Measurements from ENCODE around the gene CLK4. TPM values are rescaled to one million over a fixed set of nuclear protein-coding genes. Genes with fewer than 3 reads are reported as not detected.

The CLK4 gene
- polyA plus RNA-seq, 3 donors, result 51.3 to 68.7 (median 68.3) TPM

DNA sequence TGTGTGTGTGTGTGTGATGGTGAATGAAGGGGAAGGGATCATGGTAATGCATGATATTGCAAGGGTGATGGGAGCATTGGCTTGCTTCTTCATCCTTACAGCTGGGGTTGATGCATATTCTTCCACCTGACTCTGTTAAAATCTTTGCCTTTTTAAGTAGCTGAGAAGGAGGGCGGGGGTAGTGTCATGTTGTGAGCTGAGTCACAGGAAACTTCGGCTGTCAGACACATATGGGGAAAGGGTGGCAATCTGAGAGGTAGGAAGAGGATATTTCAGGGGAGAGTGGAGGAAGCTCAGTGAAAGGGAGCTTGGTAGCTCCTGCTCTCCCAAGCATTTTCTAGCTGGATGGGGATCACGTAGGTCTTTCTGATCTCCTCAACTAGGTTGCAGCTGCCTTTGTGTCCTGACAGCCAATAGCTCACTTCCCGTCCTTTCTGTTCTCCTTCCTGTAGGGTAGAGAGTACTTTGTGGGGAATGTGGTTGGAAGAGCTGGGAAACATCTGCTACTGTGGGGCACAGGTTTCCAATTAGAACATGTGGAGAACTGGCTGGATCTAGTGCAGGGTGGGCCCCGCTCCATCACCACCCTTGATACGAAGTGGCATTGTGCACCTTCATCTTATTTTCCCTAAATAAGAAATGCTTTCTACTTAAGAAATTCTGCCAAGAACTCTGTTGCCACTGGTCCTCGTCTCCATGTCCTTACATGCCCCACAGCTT, 18.1 kb upstream of the CLK4 start:
- no peak for DNase-seq (ENCODE audit: extremely low read depth in 1 of 11, low read depth in 9 of 11, low spot score in 4 of 11)

GRCh38 chr5:178642351-178642909, 15.6 kb upstream of the CLK4 start:
- DNase-seq (ENCODE audit: extremely low read depth in 1 of 11, low read depth in 9 of 11, low spot score in 4 of 11), result no peak

GRCh38 chr5:178641711-178642110, 14.9 kb upstream of the CLK4 start:
- no peak for DNase-seq (ENCODE audit: extremely low read depth in 1 of 11, low read depth in 9 of 11, low spot score in 4 of 11)

DNA sequence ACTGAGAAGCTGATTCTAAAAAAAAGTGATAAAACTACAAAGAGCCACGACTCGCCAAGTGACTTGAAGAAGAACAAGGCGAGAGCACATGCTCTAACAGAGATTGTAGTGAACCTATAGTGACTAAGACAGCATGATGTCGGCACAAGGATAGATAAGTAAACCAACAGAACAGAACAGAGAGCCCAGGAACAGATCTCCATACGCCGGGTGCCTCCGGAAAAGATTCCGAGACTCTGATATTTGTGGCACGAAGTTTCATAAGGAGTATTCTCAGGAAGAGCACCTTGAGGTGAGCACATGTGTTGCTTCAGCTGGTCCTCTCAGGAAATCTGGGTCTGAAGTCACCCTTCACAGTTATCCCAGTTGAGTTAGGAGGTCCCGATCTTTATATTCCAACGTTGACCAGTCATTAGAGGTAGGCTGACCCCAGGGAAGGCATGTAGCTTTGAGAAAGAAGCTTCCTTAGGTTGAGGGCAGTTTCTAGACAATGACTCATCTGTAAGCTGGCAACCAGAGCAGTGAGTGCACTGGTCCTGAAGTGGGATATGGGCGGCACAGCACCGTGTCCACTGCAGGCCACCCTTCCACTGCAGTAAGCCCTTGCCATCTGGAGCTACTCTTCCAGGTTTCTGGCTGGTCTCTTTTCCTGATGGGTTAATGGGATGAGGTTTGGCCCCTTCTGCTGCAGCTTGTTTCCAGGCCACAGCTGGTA, 13.6 kb upstream of the CLK4 start:
- no peak for DNase-seq (ENCODE audit: extremely low read depth in 1 of 11, low read depth in 9 of 11, low spot score in 4 of 11)

DNA sequence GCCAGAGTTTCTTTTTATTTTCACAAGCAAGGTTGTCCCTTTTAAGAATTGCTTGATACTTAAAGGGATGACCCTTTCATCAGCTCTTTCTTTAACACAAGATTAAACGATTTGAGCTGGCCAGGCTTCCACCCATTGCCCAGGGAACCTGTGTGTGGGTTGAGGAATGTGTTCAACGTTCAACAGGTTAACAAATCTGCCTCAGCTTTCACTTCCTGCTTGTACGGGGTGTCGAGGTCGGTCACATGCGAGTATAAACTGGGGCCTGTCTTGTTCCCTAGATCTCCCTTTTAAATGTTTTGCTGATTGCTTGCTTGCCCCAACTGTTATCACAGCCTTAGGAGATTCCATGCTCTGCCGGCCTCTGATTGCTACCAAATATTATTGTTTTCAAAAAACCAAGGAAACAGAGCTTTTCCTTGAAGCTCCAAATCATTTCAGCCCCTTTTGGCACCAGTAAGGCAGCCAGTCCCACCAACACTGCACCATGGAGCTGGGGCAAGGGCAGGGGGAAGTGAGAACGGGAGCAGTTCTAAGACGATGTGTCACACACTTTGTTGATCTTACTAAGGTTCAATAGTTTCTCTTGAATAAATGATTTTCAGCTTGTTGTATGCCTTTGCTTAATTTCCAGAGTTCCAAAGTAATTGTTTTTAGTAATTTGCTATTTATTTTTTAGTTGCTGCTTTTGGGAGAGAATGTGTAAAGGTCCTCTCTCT, 10.7 kb upstream of the CLK4 start:
- DNase-seq (ENCODE audit: extremely low read depth in 1 of 11, low read depth in 9 of 11, low spot score in 4 of 11), result no peak

DNA sequence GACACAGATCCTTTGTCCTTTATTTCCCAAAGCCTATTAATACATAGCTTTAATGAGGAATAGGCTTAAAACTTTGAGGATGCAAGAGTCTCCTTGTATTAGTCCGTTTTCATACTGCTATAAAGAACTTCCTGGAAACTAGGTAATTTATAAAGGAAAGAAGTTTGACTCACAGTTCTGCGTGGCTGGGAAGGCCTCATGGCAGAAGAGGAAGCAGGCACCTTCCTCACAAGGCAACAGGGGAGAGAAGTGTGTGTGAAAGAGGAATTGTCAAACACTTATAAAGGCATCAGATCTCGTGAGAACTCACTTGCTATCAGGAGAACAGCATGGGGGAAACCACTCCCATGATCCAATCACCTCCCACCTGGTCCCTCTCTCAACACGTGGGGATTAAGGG, 5.4 kb upstream of the CLK4 start:
- no peak for DNase-seq (ENCODE audit: extremely low read depth in 1 of 11, low read depth in 9 of 11, low spot score in 4 of 11)

DNA sequence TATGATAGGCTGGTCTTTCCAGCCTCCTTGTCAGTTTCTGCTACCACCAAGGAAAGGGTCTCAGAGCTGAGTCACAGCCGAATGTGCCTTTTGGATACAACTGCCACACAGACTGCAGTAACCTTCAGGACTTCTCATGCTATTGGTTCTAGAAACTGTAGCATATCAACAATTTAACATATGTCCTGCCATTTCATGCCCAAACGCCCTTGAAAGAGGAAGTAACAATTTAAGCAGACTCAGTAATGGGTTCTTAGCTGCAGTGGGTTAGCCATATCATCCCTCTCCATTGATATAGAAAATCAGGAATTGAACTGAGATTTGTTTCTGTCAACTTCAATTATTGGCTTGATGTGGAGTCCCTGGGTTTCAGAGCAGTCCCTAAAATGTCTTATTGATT, 4.1 kb upstream of the CLK4 start:
- no peak for DNase-seq (ENCODE audit: extremely low read depth in 1 of 11, low read depth in 9 of 11, low spot score in 4 of 11)

- no peak for DNase-seq (ENCODE audit: extremely low read depth in 1 of 11, low read depth in 9 of 11, low spot score in 4 of 11)
These were observed 3.7 kb upstream of the CLK4 start for GRCh38 chr5:178630475-178630930.

DNA sequence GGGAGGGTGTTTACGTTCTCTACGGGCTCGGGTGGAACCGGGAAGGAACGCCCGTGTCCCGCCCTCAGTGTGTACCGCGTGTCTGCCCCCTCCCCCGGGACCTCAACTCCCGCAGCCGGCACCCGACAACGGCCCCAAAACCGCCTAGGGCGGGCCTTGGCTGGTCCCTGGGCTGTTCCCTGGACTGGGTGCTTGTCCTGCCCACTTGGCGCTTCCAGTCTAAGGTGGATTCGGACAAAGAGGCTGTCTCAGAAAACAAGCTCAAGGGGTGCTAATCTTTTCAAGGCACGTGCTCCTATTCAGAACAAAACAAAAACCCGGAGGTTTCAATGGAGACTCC, 379 bp upstream of the CLK4 start:
- peak in 3 of 11 donors; percentile 10 to 35 (median 26) for DNase-seq (ENCODE audit: extremely low read depth in 1 of 11, low read depth in 9 of 11, low spot score in 4 of 11)

DNA sequence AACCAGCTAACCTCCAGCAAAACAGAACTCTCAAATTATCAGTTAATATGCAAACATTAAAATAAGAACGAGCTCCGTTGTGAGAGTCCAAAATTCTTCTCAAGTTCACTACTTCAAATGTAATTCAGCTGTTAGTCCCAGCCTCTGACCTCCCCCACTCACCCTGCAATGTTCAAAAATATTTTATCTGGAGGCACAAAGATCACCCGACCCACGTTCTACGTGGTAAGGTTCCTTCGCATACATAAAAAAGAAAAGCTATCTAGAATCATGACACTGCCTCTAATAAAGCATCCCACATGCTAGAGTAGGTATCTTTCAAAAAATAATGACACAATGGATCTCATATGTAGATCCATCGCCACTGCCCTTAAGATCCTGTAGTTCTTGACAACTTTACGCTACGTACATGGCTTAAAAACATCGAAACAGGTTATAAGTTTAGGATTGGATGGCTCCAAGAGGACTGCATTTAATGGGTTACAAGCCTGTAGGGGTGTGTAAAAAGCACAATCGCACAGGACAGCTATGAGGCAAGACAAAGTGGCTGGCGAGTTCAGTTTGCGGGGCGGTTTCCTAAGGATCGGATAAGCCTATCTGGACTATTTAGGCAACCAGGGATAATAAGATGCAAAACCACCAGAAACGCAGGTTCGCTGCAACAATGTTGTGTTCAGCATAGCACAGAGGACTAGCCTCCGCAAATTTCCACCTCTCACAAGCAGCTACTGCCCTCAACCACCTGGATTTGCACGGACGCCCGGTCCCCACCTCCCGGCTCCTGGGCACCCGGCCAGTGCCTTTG, 969 bp downstream of the CLK4 start:
- DNase-seq (ENCODE audit: extremely low read depth in 1 of 11, low read depth in 9 of 11, low spot score in 4 of 11), result peak in 4 of 11 donors; percentile 29 to 68 (median 38)

DNA sequence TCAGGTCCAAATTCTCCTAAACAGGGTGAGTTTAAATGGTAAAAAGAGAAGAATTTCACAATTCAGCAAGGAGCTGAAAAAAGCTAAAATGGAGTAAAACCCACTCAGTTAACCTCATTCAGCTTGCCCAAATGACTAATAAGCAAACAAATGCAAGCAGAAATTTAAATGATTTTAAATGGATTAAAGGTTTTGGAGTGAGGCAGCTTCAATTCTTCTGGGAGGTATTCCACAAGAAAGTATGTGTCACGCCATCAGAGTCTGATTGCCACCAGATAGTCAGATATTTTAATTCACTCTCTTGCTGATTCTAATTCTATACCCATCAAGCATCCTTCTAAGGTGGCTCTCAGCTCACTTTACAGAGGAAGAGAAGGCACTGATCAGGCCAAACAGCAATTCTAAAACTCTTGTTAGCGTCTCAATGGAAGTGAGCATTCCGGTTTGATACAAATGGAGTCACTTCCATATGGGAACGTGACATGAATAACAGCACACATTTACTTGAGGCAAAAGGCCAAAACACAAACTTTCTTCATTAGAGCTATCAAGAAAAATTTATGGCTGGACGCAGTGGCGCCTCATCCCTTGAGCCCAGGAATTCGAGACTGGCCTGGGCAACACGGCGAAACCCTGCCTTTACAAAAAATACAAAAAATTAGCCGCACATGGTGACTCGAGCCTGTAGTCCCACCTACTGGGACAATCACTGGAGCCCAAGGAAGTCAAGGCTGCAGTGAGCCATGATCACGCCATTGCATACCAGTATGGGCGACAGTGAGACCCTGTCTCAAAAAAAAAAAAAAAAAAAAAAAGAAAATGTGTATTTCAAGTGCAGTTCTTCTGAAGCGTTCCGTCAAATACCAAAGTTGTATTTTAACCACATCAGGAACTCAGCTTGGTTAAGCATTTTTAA, 2.0 kb downstream of the CLK4 start:
- peak in 6 of 11 donors; percentile 17 to 33 (median 22) for DNase-seq (ENCODE audit: extremely low read depth in 1 of 11, low read depth in 9 of 11, low spot score in 4 of 11)

GRCh38 chr5:178622679-178623247, 4.1 kb downstream of the CLK4 start:
- DNase-seq (ENCODE audit: extremely low read depth in 1 of 11, low read depth in 9 of 11, low spot score in 4 of 11), result no peak

- no peak for DNase-seq (ENCODE audit: extremely low read depth in 1 of 11, low read depth in 9 of 11, low spot score in 4 of 11)
These were observed 7.5 kb downstream of the CLK4 start for GRCh38 chr5:178619390-178619789.

- no peak for DNase-seq (ENCODE audit: extremely low read depth in 1 of 11, low read depth in 9 of 11, low spot score in 4 of 11)
These were observed 14.6 kb downstream of the CLK4 start for GRCh38 chr5:178612299-178612698.

DNA sequence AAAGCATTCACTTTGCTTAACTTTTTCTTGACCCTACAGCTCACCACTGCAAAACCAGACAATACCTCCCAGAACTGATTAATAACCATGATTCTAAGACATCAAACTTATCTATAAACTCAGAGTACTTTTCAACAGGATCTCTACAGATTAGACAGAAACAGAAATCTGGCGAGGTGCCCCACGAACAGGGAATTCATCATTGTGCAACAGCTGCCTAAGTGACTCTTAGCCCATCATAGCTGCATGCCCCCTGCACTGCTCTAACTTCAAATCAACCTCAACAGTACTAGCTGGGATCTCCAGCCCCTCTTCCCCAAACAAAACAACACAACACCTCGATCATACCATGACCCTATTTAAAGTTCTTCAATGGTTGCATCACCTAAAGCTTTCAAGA, 20.6 kb downstream of the CLK4 start:
- DNase-seq (ENCODE audit: extremely low read depth in 1 of 11, low read depth in 9 of 11, low spot score in 4 of 11), result no peak

- DNase-seq (ENCODE audit: extremely low read depth in 1 of 11, low read depth in 9 of 11, low spot score in 4 of 11), result no peak
These were observed 21.1 kb downstream of the CLK4 start for GRCh38 chr5:178605788-178606187.

- no peak for DNase-seq (ENCODE audit: extremely low read depth in 1 of 11, low read depth in 9 of 11, low spot score in 4 of 11)
These were observed 24.1 kb downstream of the CLK4 start for GRCh38 chr5:178602752-178603151.

DNA sequence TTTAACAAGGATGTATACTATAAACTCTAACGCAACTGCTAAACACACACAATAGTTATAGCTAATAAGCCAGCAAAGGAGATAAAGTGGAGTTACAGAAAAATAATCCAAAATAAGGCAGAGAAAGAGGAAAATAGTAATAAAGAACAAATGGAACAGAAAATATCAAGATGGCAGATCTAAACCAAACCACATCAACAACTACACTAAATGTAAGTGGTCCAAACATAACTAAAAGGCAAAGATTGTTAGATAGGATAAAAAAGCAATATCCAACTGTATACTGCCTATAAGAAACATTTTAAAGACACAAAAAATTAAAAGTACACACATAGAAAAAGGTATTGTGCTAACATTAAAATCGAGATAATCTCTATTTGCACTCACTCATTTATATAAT, 31.1 kb downstream of the CLK4 start:
- no peak for DNase-seq (ENCODE audit: extremely low read depth in 1 of 11, low read depth in 9 of 11, low spot score in 4 of 11)

All from renal cortex interstitium (tissue), 11 donors.